H9 (cell line): ENCODE results near the gene FMN1. TPM values are rescaled to one million over a fixed set of nuclear protein-coding genes. Genes with fewer than 3 reads are reported as not detected.

Experiments
- DNase-seq: peaks from one replicate; pipeline ENCODE4 v3.0.0-alpha.2; 2017
- H2AFZ ChIP-seq: one replicate; pipeline ENCODE4 v1.6.1; 2013; ENCODE audit warnings: mild to moderate bottlenecking, low read length, control low read depth, moderate library complexity
- H2AK5ac ChIP-seq: 2 replicates; pipeline ENCODE4 v1.6.1; 2013; ENCODE audit warnings: low read length, control low read depth, mixed read lengths; ENCODE audit not compliant: insufficient read length
- H2BK120ac ChIP-seq: one replicate; pipeline ENCODE4 v1.6.1; 2013; ENCODE audit warnings: low read depth, mild to moderate bottlenecking, low read length, control low read depth, inconsistent platforms; ENCODE audit not compliant: poor library complexity, severe bottlenecking
- H2BK12ac ChIP-seq: 2 replicates; pipeline ENCODE4 v1.6.1; 2013; ENCODE audit warnings: low read length, control low read depth, mixed read lengths, low read depth; ENCODE audit not compliant: insufficient read length
- H2BK15ac ChIP-seq: 2 replicates; pipeline ENCODE4 v1.6.1; 2013; ENCODE audit warnings: low read depth, low read length, control low read depth
- H2BK20ac ChIP-seq: one replicate; pipeline ENCODE4 v1.6.1; 2013; ENCODE audit warnings: low read depth, mild to moderate bottlenecking, low read length, control low read depth, inconsistent platforms; ENCODE audit not compliant: poor library complexity, severe bottlenecking
- H2BK5ac ChIP-seq: 2 replicates; pipeline ENCODE4 v1.6.1; 2013; ENCODE audit warnings: low read length, control low read depth, mixed read lengths; ENCODE audit not compliant: insufficient read length
- H3K14ac ChIP-seq: 2 replicates; pipeline ENCODE4 v1.6.1; 2013; ENCODE audit warnings: low read length, control low read depth; ENCODE audit not compliant: insufficient read depth
- H3K18ac ChIP-seq: 2 replicates; pipeline ENCODE4 v1.6.1; 2013; ENCODE audit warnings: low read depth, mild to moderate bottlenecking, mixed read lengths, low read length, control low read depth; ENCODE audit not compliant: insufficient read length
- H3K23ac ChIP-seq: 2 replicates; pipeline ENCODE4 v1.6.1; 2013; ENCODE audit warnings: low read length, control low read depth, mixed read lengths, low read depth; ENCODE audit not compliant: insufficient read length
- H3K23me2 ChIP-seq: 2 replicates; pipeline ENCODE4 v1.6.1; 2013; ENCODE audit warnings: low read depth, mild to moderate bottlenecking, mixed read lengths, low read length, control low read depth; ENCODE audit not compliant: insufficient read length, poor library complexity, severe bottlenecking
- H3K27ac ChIP-seq: 2 replicates; pipeline ENCODE4 v1.5.1; 2013; ENCODE audit warnings: low read length, control low read depth, mixed read lengths, low read depth; ENCODE audit not compliant: insufficient read length
- H3K27me3 ChIP-seq: 2 replicates; pipeline ENCODE4 v1.6.1; 2013; ENCODE audit warnings: low read length, control low read depth, inconsistent platforms; ENCODE audit not compliant: insufficient read depth
- H3K4ac ChIP-seq: 2 replicates; pipeline ENCODE4 v1.6.1; 2013; ENCODE audit warnings: low read depth, mild to moderate bottlenecking, control low read depth, inconsistent platforms, low read length, moderate library complexity
- H3K4me1 ChIP-seq: 2 replicates; pipeline ENCODE4 v1.6.1; 2013; ENCODE audit warnings: low read length, control low read depth, inconsistent platforms; ENCODE audit not compliant: insufficient read depth
- H3K4me2 ChIP-seq: 2 replicates; pipeline ENCODE4 v1.6.1; 2013; ENCODE audit warnings: low read length, control low read depth, mixed read lengths; ENCODE audit not compliant: insufficient read length, insufficient read depth
- H3K56ac ChIP-seq: 2 replicates; pipeline ENCODE4 v1.6.1; 2013; ENCODE audit warnings: low read depth, mild to moderate bottlenecking, mixed read lengths, low read length, control low read depth; ENCODE audit not compliant: insufficient read length
- H3K79me1 ChIP-seq: 2 replicates; pipeline ENCODE4 v1.6.1; 2013; ENCODE audit warnings: low read depth, mild to moderate bottlenecking, moderate library complexity, low read length, control low read depth, inconsistent platforms; ENCODE audit not compliant: insufficient read depth, poor library complexity, severe bottlenecking
- H3K79me2 ChIP-seq: 2 replicates; pipeline ENCODE4 v1.6.1; 2013; ENCODE audit warnings: low read length, control low read depth, inconsistent platforms; ENCODE audit not compliant: insufficient read depth
- H3K9ac ChIP-seq: 2 replicates; pipeline ENCODE4 v1.6.1; 2013; ENCODE audit warnings: low read length, control low read depth, mixed read lengths; ENCODE audit not compliant: insufficient read length; ENCODE audit errors: extremely low read depth
- H3K9me3 ChIP-seq: one replicate; pipeline ENCODE4 v1.6.1; 2013; ENCODE audit warnings: low read depth, low read length, inconsistent platforms; ENCODE audit not compliant: control insufficient read depth
- H3T11ph ChIP-seq: one replicate; pipeline ENCODE4 v1.6.1; 2013; ENCODE audit warnings: mild to moderate bottlenecking, low read length, control low read depth, inconsistent platforms
- H4K20me1 ChIP-seq: one replicate; pipeline ENCODE4 v1.6.1; 2013; ENCODE audit not compliant: control insufficient read depth, insufficient read length, insufficient read depth
- H4K5ac ChIP-seq: 2 replicates; pipeline ENCODE4 v1.6.1; 2013; ENCODE audit warnings: low read depth, mild to moderate bottlenecking, mixed read lengths, low read length, control low read depth; ENCODE audit not compliant: insufficient read length
- H4K8ac ChIP-seq: replicated peaks from 2 replicates; pipeline ENCODE4 v1.6.1; 2013; ENCODE audit warnings: low read length, control low read depth, mixed read lengths, low read depth; ENCODE audit not compliant: insufficient read length
- H4K91ac ChIP-seq: 2 replicates; pipeline ENCODE4 v1.6.1; 2013; ENCODE audit warnings: low read depth, mild to moderate bottlenecking, moderate library complexity, mixed read lengths, low read length, control low read depth; ENCODE audit not compliant: insufficient read length
- H3K27ac Mint-ChIP-seq, 3 experiments: 2 replicates in 2 of 3; 3 replicates in 1 of 3; pipeline ENCODE4 v1.8.0; 2020 to 2021; ENCODE audit warnings: mixed read lengths in 3 of 3, mild to moderate bottlenecking in 1 of 3, moderate library complexity in 1 of 3
- H3K27me3 Mint-ChIP-seq: 2 replicates; pipeline ENCODE4 v1.8.0; 2021; ENCODE audit warnings: low read depth, mild to moderate bottlenecking, moderate library complexity, mixed read lengths
- H3K36me3 Mint-ChIP-seq, 3 experiments: 2 replicates in 2 of 3; 3 replicates in 1 of 3; pipeline ENCODE4 v1.8.0; 2020 to 2021; ENCODE audit warnings: low read depth in 3 of 3, mixed read lengths in 3 of 3; ENCODE audit not compliant: insufficient read depth in 1 of 3
- H3K4me1 Mint-ChIP-seq, 2 experiments: 2 replicates each; pipeline ENCODE4 v1.8.0; 2020; ENCODE audit warnings: mixed read lengths in 2 of 2
- H3K4me3 Mint-ChIP-seq, 2 experiments: 2 replicates in 1 of 2; 3 replicates in 1 of 2; pipeline ENCODE4 v1.8.0; 2020 to 2021; ENCODE audit warnings: mild to moderate bottlenecking in 2 of 2, mixed read lengths in 2 of 2, moderate library complexity in 1 of 2
- H3K9me3 Mint-ChIP-seq, 2 experiments: 2 replicates in 1 of 2; 3 replicates in 1 of 2; pipeline ENCODE4 v1.8.0; 2020; ENCODE audit warnings: mild to moderate bottlenecking in 2 of 2, mixed read lengths in 2 of 2, moderate library complexity in 1 of 2
- CTCF ChIP-seq: fragments of 200-600 bp; sonication (generic); conservative IDR thresholded peaks from 3 replicates; pipeline ENCODE4 v1.8.0; 2021; ENCODE audit warnings: antibody characterized with exemption, mild to moderate bottlenecking
- WGBS: extraction: QIAGEN DNeasy Blood & Tissue Kit; methylation state at CpG from one replicate; pipeline ENCODE4 v1.1.7; 2013; ENCODE audit warnings: missing lambda C conversion rate, low lambda C conversion rate, mixed read lengths; ENCODE audit not compliant: insufficient read length; ENCODE audit errors: extremely low coverage; 5-methylcytosine and 5-hydroxymethylcytosine counted together
- total RNA-seq: library from RNA; stranded (reverse); gene quantifications from 2 replicates; pipeline ENCODE4 v1.2.1, GENCODE V29; 2021

FMN1 gene
- total RNA-seq, 1 experiment from 2014 or later, result 1.9 TPM

- Histone ChIP-seq H3K18ac (no peak overlapping the region), H3K23ac (no peak overlapping the region), H3K23me2 (no peaks in the 10 kb centered on the region), H3K4me2 (no peak overlapping the region), H4K5ac (no peak overlapping the region), H2AK5ac (no peak overlapping the region), H3K79me2 (no peaks in the 10 kb centered on the region), H2BK5ac (no peak overlapping the region), H3K4ac (no peak overlapping the region), H2BK20ac (no peak overlapping the region), H3K9me3 (no peaks in the 10 kb centered on the region), H2BK12ac (no peak overlapping the region), H2AFZ (no peak overlapping the region), H2BK120ac (no peak overlapping the region), H3K4me1 (no peaks in the 10 kb centered on the region; the same call in 1 of the 2 replicates), H3K14ac (no peak overlapping the region), H3K9ac (no peak overlapping the region), H4K91ac (no peak overlapping the region), H4K8ac (no peak overlapping the region), H3K56ac (no peak overlapping the region), H4K20me1 (no peaks in the 10 kb centered on the region), H3T11ph (no peak overlapping the region), H3K27me3 (no peaks in the 10 kb centered on the region), H3K79me1 (no peaks in the 10 kb centered on the region), H2BK15ac (no peak overlapping the region), H3K27ac (no peak overlapping the region)
- no CpG with 5 or more reads among the region's 9 CpGs for WGBS
- no peaks in the 10 kb centered on the region for H3K9me3 Mint-ChIP-seq
- peak overlapping the region in 1 of 3 experiments; percentile 3; a peak in 1 of 7 replicates for H3K27ac Mint-ChIP-seq
- peaks cover 9% of the 10 kb centered on the region in 2 experiments for H3K4me1 Mint-ChIP-seq
- H3K4me3 Mint-ChIP-seq, result no peak overlapping the region
- no peak for DNase-seq
- no peak for TF ChIP-seq CTCF
- no peaks in the 10 kb centered on the region for H3K36me3 Mint-ChIP-seq
- no peaks in the 10 kb centered on the region for H3K27me3 Mint-ChIP-seq
These were observed 327.2 kb downstream of the FMN1 start for GRCh38 chr15:32867313-32867626.
